ENCODE data around the gene BARHL1.

BARHL1 gene

GRCh38 chr9:132602207-132602606 lies 19.8 kb downstream of the BARHL1 start:
- Mint-ChIP-seq H3K27ac (no peak overlapping the region), H3K4me3 (no peak overlapping the region), H3K36me3 (ENCODE audit: low read depth) (peaks cover 7% of the 10 kb centered on the region), H3K27me3 (ENCODE audit: low read depth) (no peaks in the 10 kb centered on the region), H3K9me3 (no peaks in the 10 kb centered on the region), H3K4me1 (ENCODE audit: low read depth) (peaks cover 7% of the 10 kb centered on the region)

- no peaks in the 10 kb centered on the region for H3K9me3 Mint-ChIP-seq
- no peaks in the 10 kb centered on the region for H3K27me3 Mint-ChIP-seq (ENCODE audit: low read depth)
- no peak overlapping the region for H3K4me3 Mint-ChIP-seq
- H3K4me1 Mint-ChIP-seq (ENCODE audit: low read depth): peaks cover 7% of the 10 kb centered on the region
- H3K27ac Mint-ChIP-seq: no peak overlapping the region
- peaks cover 7% of the 10 kb centered on the region for H3K36me3 Mint-ChIP-seq (ENCODE audit: low read depth)
These were observed 23.0 kb downstream of the BARHL1 start for GRCh38 chr9:132605387-132605786.

GRCh38 chr9:132606066-132606465 lies 23.7 kb downstream of the BARHL1 start:
- H3K4me3 Mint-ChIP-seq: no peak overlapping the region
- no peaks in the 10 kb centered on the region for H3K9me3 Mint-ChIP-seq
- peaks cover 12% of the 10 kb centered on the region for H3K36me3 Mint-ChIP-seq (ENCODE audit: low read depth)
- peaks cover 7% of the 10 kb centered on the region for H3K4me1 Mint-ChIP-seq (ENCODE audit: low read depth)
- no peak overlapping the region for H3K27ac Mint-ChIP-seq
- no peaks in the 10 kb centered on the region for H3K27me3 Mint-ChIP-seq (ENCODE audit: low read depth)

GRCh38 chr9:132609184-132609583 lies 26.8 kb downstream of the BARHL1 start:
- Mint-ChIP-seq H3K27me3 (ENCODE audit: low read depth) (no peaks in the 10 kb centered on the region), H3K27ac (no peak overlapping the region), H3K36me3 (ENCODE audit: low read depth) (peaks cover 17% of the 10 kb centered on the region), H3K4me1 (ENCODE audit: low read depth) (no peaks in the 10 kb centered on the region), H3K4me3 (no peak overlapping the region), H3K9me3 (no peaks in the 10 kb centered on the region)

- Mint-ChIP-seq H3K4me3 (no peak overlapping the region), H3K27ac (no peak overlapping the region), H3K27me3 (ENCODE audit: low read depth) (no peaks in the 10 kb centered on the region), H3K9me3 (no peaks in the 10 kb centered on the region), H3K4me1 (ENCODE audit: low read depth) (no peaks in the 10 kb centered on the region), H3K36me3 (ENCODE audit: low read depth) (peaks cover 17% of the 10 kb centered on the region)
These were observed 27.4 kb downstream of the BARHL1 start for GRCh38 chr9:132609829-132610228.

- Mint-ChIP-seq H3K27ac (no peak overlapping the region), H3K4me3 (no peak overlapping the region), H3K9me3 (no peaks in the 10 kb centered on the region), H3K27me3 (ENCODE audit: low read depth) (no peaks in the 10 kb centered on the region), H3K36me3 (ENCODE audit: low read depth) (peaks cover 17% of the 10 kb centered on the region), H3K4me1 (ENCODE audit: low read depth) (no peaks in the 10 kb centered on the region)
These were observed 28.3 kb downstream of the BARHL1 start for GRCh38 chr9:132610661-132611060.

- Mint-ChIP-seq H3K4me1 (ENCODE audit: low read depth) (peaks cover 8% of the 10 kb centered on the region), H3K9me3 (no peaks in the 10 kb centered on the region), H3K27me3 (ENCODE audit: low read depth) (no peaks in the 10 kb centered on the region), H3K27ac (no peak overlapping the region), H3K4me3 (no peak overlapping the region), H3K36me3 (ENCODE audit: low read depth) (peaks cover 27% of the 10 kb centered on the region)
These were observed 31.9 kb downstream of the BARHL1 start for GRCh38 chr9:132614324-132614723.

- Mint-ChIP-seq H3K36me3 (ENCODE audit: low read depth) (peaks cover 20% of the 10 kb centered on the region), H3K9me3 (no peaks in the 10 kb centered on the region)
These were observed 33.4 kb downstream of the BARHL1 start for GRCh38 chr9:132615774-132616173.

GRCh38 chr9:132616725-132617124 lies 34.3 kb downstream of the BARHL1 start:
- Mint-ChIP-seq H3K4me3 (no peak overlapping the region), H3K27ac (no peak overlapping the region), H3K4me1 (ENCODE audit: low read depth) (peaks cover 8% of the 10 kb centered on the region), H3K36me3 (ENCODE audit: low read depth) (peaks cover 16% of the 10 kb centered on the region), H3K9me3 (no peaks in the 10 kb centered on the region), H3K27me3 (ENCODE audit: low read depth) (no peaks in the 10 kb centered on the region)

More at GRCh38 chr9:132615774-132616173, 33.4 kb downstream of the BARHL1 start:
- Mint-ChIP-seq H3K4me3 (no peak overlapping the region), H3K4me1 (ENCODE audit: low read depth) (peaks cover 8% of the 10 kb centered on the region), H3K27ac (no peak overlapping the region), H3K27me3 (ENCODE audit: low read depth) (no peaks in the 10 kb centered on the region)

- Mint-ChIP-seq H3K4me3 (no peak overlapping the region), H3K36me3 (ENCODE audit: low read depth) (peaks cover 7% of the 10 kb centered on the region), H3K4me1 (ENCODE audit: low read depth) (peaks cover 2% of the 10 kb centered on the region), H3K9me3 (no peaks in the 10 kb centered on the region), H3K27ac (no peak overlapping the region), H3K27me3 (ENCODE audit: low read depth) (no peaks in the 10 kb centered on the region)
These were observed 39.8 kb downstream of the BARHL1 start for GRCh38 chr9:132622159-132622558.

GRCh38 chr9:132626285-132626684 lies 43.9 kb downstream of the BARHL1 start:
- Mint-ChIP-seq H3K4me3 (no peak overlapping the region), H3K27me3 (ENCODE audit: low read depth) (no peaks in the 10 kb centered on the region), H3K9me3 (no peaks in the 10 kb centered on the region), H3K36me3 (ENCODE audit: low read depth) (peaks cover 11% of the 10 kb centered on the region), H3K4me1 (ENCODE audit: low read depth) (no peaks in the 10 kb centered on the region), H3K27ac (no peak overlapping the region)

- Mint-ChIP-seq H3K36me3 (ENCODE audit: low read depth) (peaks cover 11% of the 10 kb centered on the region), H3K4me1 (ENCODE audit: low read depth) (no peaks in the 10 kb centered on the region), H3K27me3 (ENCODE audit: low read depth) (no peaks in the 10 kb centered on the region), H3K4me3 (no peak overlapping the region), H3K27ac (no peak overlapping the region), H3K9me3 (no peaks in the 10 kb centered on the region)
These were observed 44.7 kb downstream of the BARHL1 start for GRCh38 chr9:132627106-132627505.

- Mint-ChIP-seq H3K36me3 (ENCODE audit: low read depth) (peaks cover 11% of the 10 kb centered on the region), H3K9me3 (no peaks in the 10 kb centered on the region), H3K4me3 (no peak overlapping the region), H3K4me1 (ENCODE audit: low read depth) (no peaks in the 10 kb centered on the region), H3K27ac (no peak overlapping the region), H3K27me3 (ENCODE audit: low read depth) (no peaks in the 10 kb centered on the region)
These were observed 45.2 kb downstream of the BARHL1 start for GRCh38 chr9:132627594-132627993.

GRCh38 chr9:132628746-132629145 lies 46.3 kb downstream of the BARHL1 start:
- H3K9me3 Mint-ChIP-seq: no peaks in the 10 kb centered on the region
- H3K4me1 Mint-ChIP-seq (ENCODE audit: low read depth): no peaks in the 10 kb centered on the region
- no peaks in the 10 kb centered on the region for H3K27me3 Mint-ChIP-seq (ENCODE audit: low read depth)
- H3K27ac Mint-ChIP-seq: no peak overlapping the region
- H3K36me3 Mint-ChIP-seq (ENCODE audit: low read depth): peaks cover 11% of the 10 kb centered on the region
- no peak overlapping the region for H3K4me3 Mint-ChIP-seq

- H3K27ac Mint-ChIP-seq: no peak overlapping the region
- H3K27me3 Mint-ChIP-seq (ENCODE audit: low read depth): no peaks in the 10 kb centered on the region
- H3K9me3 Mint-ChIP-seq: no peaks in the 10 kb centered on the region
- H3K36me3 Mint-ChIP-seq (ENCODE audit: low read depth): peaks cover 10% of the 10 kb centered on the region
- H3K4me3 Mint-ChIP-seq: no peak overlapping the region
- H3K4me1 Mint-ChIP-seq (ENCODE audit: low read depth): no peaks in the 10 kb centered on the region
These were observed 47.7 kb downstream of the BARHL1 start for GRCh38 chr9:132630116-132630515.

GRCh38 chr9:132630811-132631210 lies 48.4 kb downstream of the BARHL1 start:
- no peak overlapping the region for H3K4me3 Mint-ChIP-seq
- peaks cover 9% of the 10 kb centered on the region for H3K36me3 Mint-ChIP-seq (ENCODE audit: low read depth)
- H3K27ac Mint-ChIP-seq: no peak overlapping the region
- no peaks in the 10 kb centered on the region for H3K9me3 Mint-ChIP-seq
- H3K27me3 Mint-ChIP-seq (ENCODE audit: low read depth): no peaks in the 10 kb centered on the region
- H3K4me1 Mint-ChIP-seq (ENCODE audit: low read depth): no peaks in the 10 kb centered on the region
